Fibroblast of the aortic adventitia (primary cell): Measurements from ENCODE around the gene ACSM3. TPM values are rescaled to one million over a fixed set of nuclear protein-coding genes. Genes with fewer than 3 reads are reported as not detected.
A peak's percentile ranks its signal among the peaks of the same experiment; 100 is the strongest.

Source experiments
- DNase-seq: peaks from one replicate; pipeline ENCODE4 v3.0.0-alpha.2; 2010; ENCODE audit warnings: low read depth
- H3K4me3 ChIP-seq: 2 replicates; pipeline ENCODE4 v1.5.1; 2011; ENCODE audit warnings: low read depth, mild to moderate bottlenecking, control low read depth, low read length, moderate library complexity
- CTCF ChIP-seq: IDR thresholded peaks from 2 replicates; pipeline ENCODE4 v1.5.1; 2011; ENCODE audit warnings: mild to moderate bottlenecking, low read length, control low read depth, inconsistent platforms; ENCODE audit not compliant: insufficient read depth
- total RNA-seq: library from RNA; depleted of rRNA; stranded (reverse); fragments of >200 nt; gene quantifications from 2 replicates; pipeline ENCODE4 v1.2.3, GENCODE V29; 2012; ENCODE audit warnings: low replicate concordance

The ACSM3 gene
- total RNA-seq, 1 donor, result 0.27 TPM

GRCh38 chr16:20768121-20768520 is 4.3 kb downstream of the ACSM3 start:
- no peak for TF ChIP-seq CTCF
- H3K4me3 ChIP-seq, result no peak overlapping the region
- no peak for DNase-seq

GRCh38 chr16:20768818-20769217 is 5.0 kb downstream of the ACSM3 start:
- no peak for TF ChIP-seq CTCF

GRCh38 chr16:20773679-20774078 is 9.9 kb downstream of the ACSM3 start:
- no peak overlapping the region for H3K4me3 ChIP-seq
- no peak for DNase-seq
- no peak for TF ChIP-seq CTCF

More at GRCh38 chr16:20768818-20769217, 5.0 kb downstream of the ACSM3 start:
- no peak overlapping the region for H3K4me3 ChIP-seq
- DNase-seq, result no peak

GRCh38 chr16:20774703-20775362 is 11.0 kb downstream of the ACSM3 start:
- H3K4me3 ChIP-seq, result no peak overlapping the region
- DNase-seq, result peak; percentile 33
- TF ChIP-seq CTCF, result peak; percentile 68

GRCh38 chr16:20781697-20782096 is 17.9 kb downstream of the ACSM3 start:
- no peak for TF ChIP-seq CTCF
- no peak for DNase-seq
- no peak overlapping the region for H3K4me3 ChIP-seq

- TF ChIP-seq CTCF, result no peak
- no peak overlapping the region for H3K4me3 ChIP-seq
- DNase-seq, result no peak
Measured at GRCh38 chr16:20782470-20782869, 18.7 kb downstream of the ACSM3 start.

GRCh38 chr16:20784204-20784603 is 20.4 kb downstream of the ACSM3 start:
- no peak for DNase-seq
- no peak overlapping the region for H3K4me3 ChIP-seq
- TF ChIP-seq CTCF, result no peak
